GF-D8 (cell line): ENCODE data around the gene MANF.
"Not testable (repeated sequence)": the region's sequence is repeated elsewhere in the genome, so short reads cannot be mapped to it uniquely, and the experiment has no call there.

Experiments used
- DNase-seq: peaks from one replicate; lab custom pipeline; 2025; lab: John Stamatoyannopoulos, UW

The MANF gene

GRCh38 chr3:51384726-51385473 is at the start of gene MANF:
TSS of gene MANF (plus strand) at chr3:51385291. CDS start at chr3:51385343, 52 bp downstream.
- DNase-seq: peak; percentile 92

- DNase-seq: no peak
Observed at GRCh38 chr3:51336261-51336660, 48.8 kb upstream of the MANF start.

- DNase-seq: no peak
Observed at GRCh38 chr3:51337666-51338065, 47.4 kb upstream of the MANF start.

- no peak for DNase-seq
Observed at GRCh38 chr3:51338632-51339031, 46.5 kb upstream of the MANF start.

- no peak for DNase-seq
Observed at GRCh38 chr3:51340013-51340829, 44.9 kb upstream of the MANF start.

- DNase-seq: no peak
Observed at GRCh38 chr3:51340989-51341636, 44.0 kb upstream of the MANF start.

GRCh38 chr3:51343918-51344687 is 41.0 kb upstream of the MANF start:
- no peak for DNase-seq

- DNase-seq: no peak
Observed at GRCh38 chr3:51350751-51351150, 34.3 kb upstream of the MANF start.

GRCh38 chr3:51353131-51353530 is 32.0 kb upstream of the MANF start:
- no peak for DNase-seq

- no peak for DNase-seq
Observed at GRCh38 chr3:51353691-51354090, 31.4 kb upstream of the MANF start.

- no peak for DNase-seq
Observed at GRCh38 chr3:51354172-51354571, 30.9 kb upstream of the MANF start.

GRCh38 chr3:51354731-51355615 is 30.1 kb upstream of the MANF start:
- DNase-seq: no peak

GRCh38 chr3:51355891-51356578 is 29.1 kb upstream of the MANF start:
- no peak for DNase-seq

- no peak for DNase-seq
Observed at GRCh38 chr3:51357856-51358255, 27.2 kb upstream of the MANF start.

- no peak for DNase-seq
Observed at GRCh38 chr3:51358981-51359380, 26.1 kb upstream of the MANF start.

- DNase-seq: no peak
Observed at GRCh38 chr3:51360806-51361205, 24.3 kb upstream of the MANF start.

- DNase-seq: no peak
Observed at GRCh38 chr3:51361746-51362145, 23.3 kb upstream of the MANF start.

GRCh38 chr3:51362476-51362875 is 22.6 kb upstream of the MANF start:
- DNase-seq: no peak

- DNase-seq: not testable (repeated sequence)
Observed at GRCh38 chr3:51368276-51368675, 16.8 kb upstream of the MANF start.

- peak; percentile 5 for DNase-seq
Observed at GRCh38 chr3:51371943-51372557, 13.0 kb upstream of the MANF start.
